HG03558 (cell line): ENCODE data around the gene CCDC69.
"Not testable (repeated sequence)": the region's sequence is repeated elsewhere in the genome, so short reads cannot be mapped to it uniquely, and the experiment has no call there.

ENCODE experiments used
- ATAC-seq: cut with Tn5 transposase; IDR thresholded peaks from one replicate; pipeline ENCODE4 v1.9.1; 2021; ENCODE audit warnings: moderate number of reproducible peaks; ENCODE audit not compliant: unreplicated experiment; ENCODE audit errors: extremely low read depth

CCDC69 gene

DNA sequence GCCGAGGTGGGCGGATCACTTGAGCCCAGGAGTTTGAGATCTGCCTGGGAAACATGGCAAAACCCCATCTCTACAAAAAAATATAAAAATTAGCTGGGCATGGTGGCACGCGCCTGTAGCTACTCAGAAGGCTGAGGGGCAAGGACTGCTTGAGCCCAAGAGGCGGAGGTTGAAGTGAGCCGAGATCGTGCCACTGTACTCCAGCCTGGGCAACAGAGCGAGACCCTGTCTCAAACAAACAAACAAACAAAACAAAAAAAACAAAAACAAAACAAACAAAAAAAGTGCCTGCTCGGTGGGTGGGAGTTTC, 26.6 kb downstream of the CCDC69 start:
- not testable (repeated sequence) for ATAC-seq

DNA sequence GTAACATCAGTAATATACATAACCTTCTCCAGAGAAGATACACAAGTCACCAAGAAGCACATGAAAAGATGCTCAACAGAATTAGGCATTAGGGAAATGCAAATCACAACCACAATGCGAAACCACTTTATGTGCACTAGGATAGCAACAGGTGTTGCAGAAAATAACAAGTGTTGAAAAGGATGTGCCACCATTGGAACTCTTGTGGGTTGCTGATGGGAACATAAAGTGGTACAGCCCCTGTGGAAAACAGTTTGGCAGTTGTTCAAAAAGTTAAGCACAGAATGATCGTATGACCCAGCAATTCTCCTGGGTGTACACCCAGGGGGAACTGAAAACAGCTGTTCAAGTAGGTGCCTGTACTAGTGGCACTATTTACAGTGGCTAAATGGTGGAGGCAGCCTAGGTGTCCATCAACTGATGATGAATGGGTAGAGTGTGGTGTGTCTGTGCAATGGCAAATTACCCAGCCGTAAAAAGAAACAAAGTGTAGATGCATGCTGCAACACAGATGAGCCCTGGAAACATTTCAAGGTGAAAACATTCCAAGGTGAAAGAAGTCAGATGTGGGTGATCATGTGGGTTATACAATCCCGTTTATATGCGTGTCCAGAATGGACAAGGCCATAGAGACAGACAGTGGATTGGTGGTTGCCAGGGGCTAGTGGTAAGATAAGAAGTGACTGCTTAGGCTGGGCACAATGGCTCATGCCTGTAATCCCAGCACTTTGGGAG, 27.2 kb downstream of the CCDC69 start:
- ATAC-seq, result peak; percentile 71

DNA sequence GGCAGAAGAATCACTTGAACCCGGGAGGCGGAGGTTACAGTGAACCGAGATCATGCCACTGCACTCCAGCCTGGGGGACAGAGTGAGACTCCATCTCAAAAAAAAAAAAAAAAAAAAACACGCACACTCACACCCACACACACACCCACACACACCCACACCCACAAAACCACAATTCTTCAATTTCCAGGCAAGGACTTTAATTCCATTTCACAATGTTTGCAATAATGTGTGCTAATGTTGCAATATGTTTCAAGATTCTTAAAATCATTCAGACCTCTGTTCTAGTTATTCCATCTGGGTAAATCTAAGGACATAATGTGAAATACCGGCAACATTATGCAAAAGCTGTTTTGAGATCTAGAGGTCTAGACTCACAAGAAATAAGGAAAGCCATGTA, 28.3 kb downstream of the CCDC69 start:
- no peak for ATAC-seq

DNA sequence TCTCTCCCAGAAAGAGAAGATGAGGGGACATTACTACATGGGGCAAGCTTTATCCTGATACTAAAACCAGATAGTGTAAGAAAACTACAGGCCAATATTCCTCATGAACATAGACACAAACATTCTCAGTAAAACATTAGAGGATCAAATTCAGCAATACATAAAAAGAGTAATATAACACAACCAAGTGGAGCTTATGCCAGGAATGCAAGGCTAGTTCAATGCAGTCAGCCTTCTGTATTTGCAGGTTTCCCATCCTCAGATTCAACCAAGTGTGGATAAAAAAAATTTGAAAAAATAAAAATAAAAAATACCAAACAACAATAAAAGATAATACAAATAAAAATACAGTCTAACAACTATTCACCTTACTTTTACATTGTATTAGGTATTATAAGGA, 31.3 kb downstream of the CCDC69 start:
- ATAC-seq, result no peak

DNA sequence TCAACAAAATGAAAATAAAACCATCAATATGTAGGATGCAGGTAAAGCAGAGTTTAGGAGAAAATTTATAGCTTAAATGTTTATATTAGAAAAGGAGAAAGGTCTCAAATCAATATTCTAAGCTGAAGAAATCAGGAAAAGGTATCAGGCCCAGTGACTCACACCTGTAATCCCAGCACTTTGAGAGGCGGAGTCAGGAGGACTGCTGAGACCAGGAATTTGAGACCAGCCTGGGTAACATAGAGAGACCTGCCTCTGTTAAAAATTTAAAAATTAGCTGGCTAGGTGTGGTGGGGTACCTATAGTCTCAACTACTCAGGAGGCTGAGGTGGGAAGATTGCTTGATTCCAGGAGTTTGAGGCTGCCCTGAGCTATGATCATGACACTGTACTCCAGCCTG, 32.2 kb downstream of the CCDC69 start:
- ATAC-seq, result no peak

DNA sequence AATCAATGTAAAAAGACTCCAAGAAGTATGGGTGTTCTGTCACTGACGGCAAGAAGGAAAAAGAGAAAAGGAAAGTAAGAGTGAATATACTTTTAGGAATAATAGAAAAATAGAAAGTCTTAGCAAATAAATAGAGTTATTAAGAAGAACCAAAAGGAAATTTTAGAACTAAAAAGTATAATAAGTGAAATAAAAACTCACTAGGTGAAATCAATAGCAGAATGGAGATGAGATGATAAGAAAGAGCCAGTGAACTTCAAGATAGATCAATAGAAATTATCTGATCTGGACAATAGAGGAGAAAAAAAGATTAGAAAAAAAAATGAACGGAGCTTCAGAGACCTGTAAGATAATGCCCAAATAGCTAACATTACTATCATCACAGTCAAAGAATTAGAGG, 34.7 kb downstream of the CCDC69 start:
- ATAC-seq, result no peak

DNA sequence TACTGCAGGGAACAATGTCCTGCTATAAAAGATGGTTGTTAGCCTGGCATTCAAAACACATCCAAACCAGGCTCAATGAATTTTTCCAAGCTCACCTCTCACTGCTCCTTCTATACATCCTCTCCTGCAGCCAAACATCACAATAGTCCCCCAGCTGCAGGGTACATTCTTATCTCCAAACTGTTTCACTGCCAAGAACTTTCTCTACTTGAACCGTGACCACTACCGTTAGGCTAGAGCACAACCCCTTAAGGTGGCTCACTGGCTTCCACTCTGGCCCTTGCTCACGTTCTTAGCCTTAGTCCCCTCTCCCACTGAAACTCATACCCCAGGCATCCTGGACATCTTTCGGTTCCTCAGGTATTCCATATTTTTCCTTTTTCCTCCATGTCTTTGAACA, 37.4 kb downstream of the CCDC69 start:
- no peak for ATAC-seq

DNA sequence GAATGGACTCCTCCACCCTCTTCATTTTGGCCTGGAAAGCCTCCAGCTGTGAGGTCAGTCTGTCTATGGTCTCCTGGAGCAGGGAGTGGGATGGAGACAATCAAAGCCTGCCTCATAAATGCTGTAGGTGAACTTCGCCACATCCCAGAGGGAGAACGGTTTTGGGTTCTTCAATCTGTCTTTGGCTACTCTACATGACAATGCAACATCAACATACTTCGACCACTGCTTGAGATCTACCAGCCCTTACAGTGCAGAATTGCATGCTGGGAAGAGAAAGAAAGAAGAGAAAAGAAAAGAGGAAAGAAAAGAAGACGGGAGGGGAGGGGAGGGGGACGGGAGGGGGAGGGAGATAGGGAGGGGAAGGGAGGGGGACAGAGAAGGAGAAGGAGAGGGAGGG, 37.8 kb downstream of the CCDC69 start:
- ATAC-seq, result no peak

DNA sequence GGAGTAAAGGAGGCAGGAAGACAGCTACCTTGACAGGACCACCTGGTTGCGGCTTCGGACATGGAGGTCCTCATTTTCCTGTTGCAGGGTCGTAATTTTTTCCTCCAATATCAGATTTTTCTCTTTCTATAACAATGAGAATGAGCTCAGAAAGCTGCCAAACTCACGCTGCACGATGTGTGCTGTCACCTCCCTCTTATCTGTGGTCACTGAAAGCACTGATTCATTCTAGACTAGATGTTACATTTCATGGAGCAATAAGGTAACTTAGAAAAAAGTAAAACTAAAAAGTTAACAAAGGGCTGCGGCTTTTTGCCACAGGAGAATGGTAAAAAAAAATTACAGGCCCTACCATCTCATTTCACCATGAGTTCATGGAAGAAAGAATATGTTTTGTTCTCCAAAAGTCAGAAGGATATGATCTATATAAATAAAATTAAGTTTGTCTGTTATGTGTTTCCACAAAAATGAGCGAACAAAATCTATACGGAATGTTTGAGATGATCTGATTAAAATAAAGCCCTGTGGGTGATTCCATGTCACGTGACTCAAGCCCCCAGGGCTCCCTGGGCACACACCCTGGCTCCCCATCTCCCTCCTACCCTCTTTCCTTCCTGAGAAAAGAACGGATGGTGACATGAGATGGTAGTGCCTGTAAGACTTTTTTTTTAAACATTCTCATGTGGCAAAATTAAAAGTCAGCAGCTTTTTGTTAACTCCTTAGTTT, 39.4 kb downstream of the CCDC69 start:
- no peak for ATAC-seq

DNA sequence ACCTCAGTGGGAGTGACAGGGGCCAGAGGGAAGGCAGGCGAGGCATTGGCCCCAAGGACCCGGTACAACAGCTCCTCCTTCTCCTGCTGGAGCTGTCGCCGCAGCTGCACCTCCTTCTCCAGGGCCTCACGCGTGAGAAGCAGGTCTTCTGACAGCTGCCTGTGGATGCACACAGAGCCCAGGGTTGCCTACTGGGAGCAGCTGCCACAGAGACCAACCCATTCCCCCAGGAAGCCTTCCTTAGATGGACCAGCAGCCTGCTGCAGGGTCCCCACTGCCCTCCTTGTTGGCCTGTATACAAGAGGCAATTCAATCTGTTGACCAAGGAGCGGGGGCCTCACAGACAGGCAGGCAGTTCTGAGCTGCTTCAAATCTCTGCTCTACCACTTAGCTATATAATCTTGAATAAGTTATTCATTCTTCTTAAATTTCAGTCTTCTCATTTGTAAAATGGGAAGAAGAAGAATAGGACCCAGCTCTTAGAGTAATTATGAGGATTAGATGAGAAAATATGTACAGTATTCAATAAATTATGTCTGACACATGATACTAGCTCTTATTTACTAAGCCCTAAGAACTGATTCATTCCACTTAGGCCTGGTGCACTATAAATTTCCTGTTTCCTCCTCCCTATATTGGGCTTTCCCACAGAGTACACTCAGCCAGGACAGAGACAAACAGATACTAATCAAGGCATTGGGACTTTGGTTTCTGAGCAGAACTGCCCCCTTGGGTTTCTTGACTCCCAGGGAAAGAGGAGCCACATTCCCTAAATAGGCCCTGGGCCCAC, 40.2 kb downstream of the CCDC69 start:
- ATAC-seq, result no peak

DNA sequence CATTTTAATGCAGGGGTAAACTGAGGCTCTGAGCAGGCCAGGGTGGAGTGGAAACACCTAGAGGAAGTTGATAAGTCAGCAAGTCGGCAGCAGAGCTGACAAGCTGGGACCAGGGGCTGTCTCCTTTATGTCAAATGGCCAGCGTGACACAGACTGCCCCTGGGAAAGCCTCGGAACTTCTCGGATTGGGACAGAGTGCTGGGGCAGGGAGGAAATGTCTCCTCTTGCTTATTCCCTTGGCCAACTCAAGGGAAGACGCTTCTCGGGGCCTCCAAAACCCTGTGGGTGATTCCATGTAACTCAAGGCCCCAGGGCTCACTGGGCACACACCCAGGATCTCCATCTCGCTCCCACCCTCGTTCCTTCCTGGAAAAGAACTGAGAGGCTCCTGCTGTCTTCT, 40.9 kb downstream of the CCDC69 start:
- no peak for ATAC-seq

DNA sequence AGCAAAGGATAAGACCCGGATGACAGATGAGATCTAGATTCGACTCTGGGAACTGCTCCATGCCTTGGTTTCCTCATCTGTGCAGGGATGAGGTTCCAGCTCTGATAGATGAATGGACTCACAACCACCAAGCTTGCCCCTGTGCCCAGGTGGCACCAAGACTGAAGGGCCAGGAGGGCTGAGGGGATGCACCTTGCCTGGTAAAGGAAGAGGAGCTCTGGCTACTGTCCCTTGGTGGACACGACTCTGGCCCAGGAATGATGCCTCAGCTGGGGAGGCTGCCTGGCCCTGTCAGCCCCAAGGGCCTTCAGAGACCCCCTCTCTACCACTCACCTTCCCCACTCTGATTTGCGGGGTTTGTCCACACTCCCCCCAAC, 41.4 kb downstream of the CCDC69 start:
- no peak for ATAC-seq

DNA sequence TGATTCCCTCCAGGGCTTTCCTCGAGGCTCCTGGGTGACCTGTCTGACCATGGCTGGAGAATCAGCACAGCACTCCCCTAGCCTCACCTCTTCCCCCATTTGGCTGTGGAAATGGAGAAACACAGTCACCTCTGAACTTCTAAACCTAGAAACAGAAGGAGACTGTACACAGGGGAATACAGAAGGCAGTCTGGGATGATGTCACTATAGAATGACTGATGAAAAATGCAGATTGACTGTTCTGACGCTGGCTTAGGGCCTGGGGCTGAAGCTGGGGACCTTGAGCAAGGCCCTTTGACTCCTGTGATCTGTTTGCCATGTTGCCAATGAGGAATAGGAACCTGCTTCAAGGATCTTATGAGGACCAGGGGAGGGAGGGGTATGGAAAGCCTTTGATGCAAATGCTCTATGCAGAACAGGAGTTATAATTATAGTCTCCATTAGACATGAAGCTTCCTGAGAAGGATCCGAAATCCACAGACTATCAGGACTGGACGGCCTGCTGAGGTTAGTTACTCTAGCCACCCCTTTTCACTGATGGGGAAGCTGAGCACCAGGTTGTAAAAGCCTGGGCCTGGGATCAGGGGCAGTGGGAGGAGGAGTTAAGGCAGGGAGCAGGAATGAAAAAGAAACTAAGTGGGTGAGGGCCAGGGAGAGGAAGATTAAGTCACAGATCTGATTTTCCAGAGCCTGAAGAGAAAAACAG, 41.9 kb downstream of the CCDC69 start:
- ATAC-seq, result no peak

DNA sequence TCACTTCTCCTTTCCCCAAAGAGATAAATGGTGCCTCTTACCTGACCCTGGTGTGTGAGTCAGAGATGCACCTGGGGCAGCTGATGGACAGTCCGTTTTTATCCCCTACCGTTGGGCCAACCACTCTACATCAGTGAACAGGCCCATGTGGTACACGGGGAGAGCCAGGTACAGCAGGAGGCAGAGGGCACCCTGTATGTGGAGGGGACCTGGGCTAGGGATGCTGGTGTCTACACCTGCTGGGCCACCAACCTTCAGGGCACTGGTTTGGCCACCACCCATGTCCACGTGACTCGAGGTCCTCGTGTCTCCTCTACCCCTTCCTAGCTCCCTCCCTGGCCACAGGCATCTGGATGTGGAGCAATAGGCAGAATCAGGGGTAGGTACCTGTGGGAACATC, 43.6 kb downstream of the CCDC69 start:
- no peak for ATAC-seq

DNA sequence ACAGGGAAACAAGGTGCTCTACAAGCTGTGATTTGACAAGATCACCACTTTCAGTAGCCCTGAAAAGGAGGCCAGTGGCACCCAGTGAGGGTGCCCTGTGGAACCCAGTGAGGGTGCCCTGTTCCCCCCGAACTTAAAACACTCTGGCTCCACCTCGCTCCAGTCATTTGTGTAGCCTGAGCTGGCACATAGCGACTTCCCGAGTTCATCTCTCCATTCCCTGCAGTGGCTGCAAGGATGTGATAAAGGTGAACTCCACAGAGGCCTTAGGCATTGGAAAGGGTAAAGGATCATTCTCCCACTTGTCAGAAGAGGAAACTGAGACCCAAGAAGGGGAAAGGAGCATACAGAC, 44.4 kb downstream of the CCDC69 start:
- ATAC-seq, result no peak

DNA sequence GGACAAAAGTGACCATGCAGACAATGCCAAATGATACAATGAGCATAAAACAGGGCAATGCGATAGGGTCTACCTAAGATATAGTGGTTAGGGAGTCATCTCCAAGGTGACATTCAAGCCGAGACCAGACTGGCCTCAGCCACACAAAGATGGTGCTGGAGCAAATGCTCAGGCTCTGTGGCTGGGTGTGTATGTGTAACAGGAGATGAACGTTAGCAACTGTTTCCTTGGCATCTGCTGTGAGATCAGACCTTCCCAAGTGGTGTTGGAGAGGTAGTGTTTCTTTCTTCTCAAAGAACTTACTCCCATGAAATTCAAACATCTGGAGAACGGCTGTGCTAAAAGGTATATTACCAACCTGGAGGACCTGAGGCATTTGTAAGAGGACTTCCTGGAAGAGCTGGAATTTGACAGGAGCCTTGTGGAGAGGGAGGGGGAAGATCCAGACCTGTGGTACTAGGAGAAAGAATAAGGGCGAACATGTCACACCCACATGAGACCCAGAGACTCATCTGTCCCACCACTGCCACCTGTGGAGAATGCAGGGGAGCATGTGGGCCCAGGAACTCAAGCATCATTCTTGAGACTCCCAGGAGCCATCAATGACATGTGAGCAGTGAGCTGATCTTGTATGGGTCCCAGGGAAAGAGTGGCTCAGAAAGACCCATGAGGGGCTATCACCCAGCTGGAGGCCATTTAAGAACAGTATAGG, 45.0 kb downstream of the CCDC69 start:
- ATAC-seq, result no peak

DNA sequence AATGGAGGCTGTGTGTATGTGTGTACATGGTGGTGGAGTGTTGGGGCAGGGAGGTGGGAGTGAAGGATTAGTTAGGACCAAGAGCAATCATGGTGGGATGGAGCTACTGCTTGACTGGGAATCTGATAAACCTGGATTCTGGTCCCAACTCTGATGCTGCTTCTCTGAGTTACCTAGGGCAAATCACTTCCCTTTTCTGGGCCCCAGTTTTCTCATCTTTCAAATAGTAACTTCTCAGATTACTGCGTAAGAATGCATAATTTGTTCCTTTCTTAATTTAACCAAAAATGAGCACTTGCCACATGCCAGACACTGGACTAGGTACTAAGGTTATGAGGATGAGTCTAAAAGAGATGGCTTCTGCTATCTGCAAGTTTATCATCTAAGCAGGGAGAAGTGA, 45.5 kb downstream of the CCDC69 start:
- no peak for ATAC-seq

DNA sequence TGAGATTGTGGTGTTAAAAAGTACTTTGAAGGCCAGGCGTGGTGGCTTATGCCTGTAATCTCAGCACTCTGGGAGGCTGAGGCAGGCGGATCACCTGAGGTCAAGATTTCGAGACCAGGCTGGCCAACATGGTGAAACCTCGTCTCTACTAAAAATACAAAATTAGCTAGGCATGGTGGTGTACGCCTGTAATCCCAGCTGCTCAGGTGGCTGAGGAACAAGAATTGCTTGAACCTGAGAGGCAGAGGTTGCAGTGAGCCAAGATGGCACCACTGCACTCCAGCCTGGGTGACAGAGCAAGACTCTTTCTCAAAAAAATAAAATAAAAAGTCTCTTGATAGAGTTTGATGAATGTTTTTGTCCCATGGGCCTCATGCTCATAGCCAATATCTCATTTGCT, 47.6 kb downstream of the CCDC69 start:
- ATAC-seq, result not testable (repeated sequence)

DNA sequence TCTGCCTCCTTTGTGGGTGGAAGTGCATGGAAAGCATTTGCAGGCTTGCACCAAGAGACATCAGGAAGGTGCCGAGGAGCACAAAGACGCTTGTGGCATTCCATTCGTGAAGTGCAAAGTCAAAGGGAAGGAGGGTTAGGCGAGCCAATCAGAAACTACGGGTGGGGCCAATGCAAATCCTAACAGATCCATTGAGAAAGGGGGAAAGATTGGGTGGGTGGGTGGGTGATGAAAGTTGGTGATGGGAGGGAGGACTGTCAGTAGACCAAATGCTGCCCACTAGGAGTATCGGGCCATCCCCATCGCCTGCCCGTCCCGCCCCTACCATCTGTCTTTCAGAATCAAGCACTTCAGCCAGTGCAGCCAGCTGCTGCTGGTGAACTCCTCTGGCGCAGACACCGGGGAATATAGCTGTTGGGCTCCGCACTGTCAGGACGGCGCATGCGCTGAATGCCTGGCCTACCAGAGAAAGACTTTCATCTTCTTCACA, 49.2 kb downstream of the CCDC69 start:
- no peak for ATAC-seq
